ENCODE data around the gene TSSC4.

TSSC4 gene

GRCh38 chr11:2420502-2421225 is 20.1 kb downstream of the TSSC4 start:
- peak; percentile 34 for DNase-seq

GRCh38 chr11:2421226-2421994 is 20.9 kb downstream of the TSSC4 start:
- DNase-seq = no peak

GRCh38 chr11:2421996-2422395 is 21.4 kb downstream of the TSSC4 start:
- no peak for DNase-seq

GRCh38 chr11:2422461-2423156 is 22.1 kb downstream of the TSSC4 start:
- no peak for DNase-seq

- DNase-seq = no peak
Measured at GRCh38 chr11:2423157-2424025, 22.8 kb downstream of the TSSC4 start.

- DNase-seq = no peak
Measured at GRCh38 chr11:2424811-2425495, 24.4 kb downstream of the TSSC4 start.

- DNase-seq = no peak
Measured at GRCh38 chr11:2425506-2425905, 25.0 kb downstream of the TSSC4 start.

GRCh38 chr11:2426221-2426620 is 25.7 kb downstream of the TSSC4 start:
- DNase-seq = no peak

- DNase-seq = no peak
Measured at GRCh38 chr11:2426826-2427521, 26.4 kb downstream of the TSSC4 start.

GRCh38 chr11:2427721-2428321 is 27.3 kb downstream of the TSSC4 start:
- DNase-seq = no peak

GRCh38 chr11:2428322-2428795 is 27.8 kb downstream of the TSSC4 start:
- peak; percentile 34 for DNase-seq

- no peak for DNase-seq
Measured at GRCh38 chr11:2431395-2431794, 30.8 kb downstream of the TSSC4 start.

GRCh38 chr11:2432171-2432621 is 31.6 kb downstream of the TSSC4 start:
- DNase-seq = no peak

GRCh38 chr11:2432628-2433071 is 32.1 kb downstream of the TSSC4 start:
- no peak for DNase-seq

GRCh38 chr11:2433106-2433925 is 32.8 kb downstream of the TSSC4 start:
- DNase-seq = no peak

GRCh38 chr11:2434008-2434407 is 33.5 kb downstream of the TSSC4 start:
- DNase-seq = no peak

- DNase-seq = no peak
Measured at GRCh38 chr11:2434506-2435255, 34.1 kb downstream of the TSSC4 start.

- no peak for DNase-seq
Measured at GRCh38 chr11:2435288-2436012, 34.9 kb downstream of the TSSC4 start.
